ENCODE results near the gene ZNF385D.

ZNF385D gene

DNA sequence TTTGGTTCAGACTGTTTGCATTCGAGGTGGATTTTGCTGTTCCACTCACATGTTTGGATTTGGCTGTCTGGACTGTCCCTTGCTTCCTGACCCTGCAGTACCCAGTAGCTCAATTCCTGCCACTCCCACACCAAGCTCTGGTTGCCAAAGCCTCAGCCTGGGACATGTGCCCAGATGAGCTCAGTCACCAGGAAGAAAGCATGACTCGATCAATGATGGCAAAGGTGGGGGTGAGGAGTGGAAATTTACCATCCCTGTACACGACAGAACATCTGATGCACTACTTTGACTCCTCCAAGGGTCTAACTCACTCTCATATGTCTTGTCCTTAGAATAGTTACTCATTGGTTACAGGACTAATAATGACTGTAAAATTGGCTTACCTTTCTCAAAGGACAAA is 45.2 kb downstream of the ZNF385D start:
- no peak overlapping the region for H2AFZ ChIP-seq (ENCODE audit: low read length)
- H2BK5ac ChIP-seq (ENCODE audit: low read length), result no peak overlapping the region
- H2BK120ac ChIP-seq (ENCODE audit: low read depth, low read length), result no peak overlapping the region
- H3K18ac ChIP-seq (ENCODE audit: low read length), result no peak overlapping the region
- no peaks in the 10 kb centered on the region for H3K79me1 ChIP-seq (ENCODE audit: low read depth, low read length)
- H4K8ac ChIP-seq (ENCODE audit: low read depth, low read length), result no peak overlapping the region
- no peak overlapping the region for H3K4me3 ChIP-seq (ENCODE audit: low read length in 2 of 2)
- no peak overlapping the region for H2BK15ac ChIP-seq (ENCODE audit: low read length)
- H4K91ac ChIP-seq (ENCODE audit: low read depth, low read length, poor library complexity), result no peak overlapping the region
- H3K4ac ChIP-seq (ENCODE audit: low read length), result no peak overlapping the region
- H3K14ac ChIP-seq (ENCODE audit: low read length), result no peak overlapping the region
- no peaks in the 10 kb centered on the region for H3K36me3 ChIP-seq (replicated peaks in 1 of 2; ENCODE audit: control insufficient read depth in 2 of 2, insufficient read depth in 2 of 2, low read length in 2 of 2)
- H3K9ac ChIP-seq (ENCODE audit: low read depth, low read length, poor library complexity), result no peak overlapping the region
- no peak overlapping the region for H3K4me2 ChIP-seq (ENCODE audit: insufficient read depth, low read length, poor library complexity, severe bottlenecking)
- H3K27me3 ChIP-seq (ENCODE audit: control insufficient read depth in 3 of 3, insufficient read depth in 3 of 3, low read depth in 1 of 3, low read length in 3 of 3), result no peaks in the 10 kb centered on the region
- no peak overlapping the region for H2AK5ac ChIP-seq (ENCODE audit: low read depth, low read length)
- WGBS, 2 donors (ENCODE audit: extremely low coverage in 2 of 2, insufficient read length in 2 of 2, insufficient replicate concordance in 1 of 2), result no CpG with 5 or more reads among the region's 3 CpGs
- H3K4me1 ChIP-seq (ENCODE audit: control insufficient read depth in 2 of 2, insufficient read depth in 1 of 2, low read depth in 1 of 2, low read length in 2 of 2), result no peaks in the 10 kb centered on the region
- DNase-seq (ENCODE audit: low spot score), result no peak
- H3K27ac ChIP-seq (replicated peaks; ENCODE audit: low read length), result no peak overlapping the region
- no peak overlapping the region for H2BK12ac ChIP-seq (ENCODE audit: low read length)
- H3K9me3 ChIP-seq (replicated peaks in 1 of 2; ENCODE audit: control insufficient read depth in 2 of 2, insufficient read depth in 1 of 2, low read depth in 1 of 2, low read length in 2 of 2), result no peaks in the 10 kb centered on the region
- H3K23ac ChIP-seq (ENCODE audit: low read depth, low read length, poor library complexity), result no peak overlapping the region

DNA sequence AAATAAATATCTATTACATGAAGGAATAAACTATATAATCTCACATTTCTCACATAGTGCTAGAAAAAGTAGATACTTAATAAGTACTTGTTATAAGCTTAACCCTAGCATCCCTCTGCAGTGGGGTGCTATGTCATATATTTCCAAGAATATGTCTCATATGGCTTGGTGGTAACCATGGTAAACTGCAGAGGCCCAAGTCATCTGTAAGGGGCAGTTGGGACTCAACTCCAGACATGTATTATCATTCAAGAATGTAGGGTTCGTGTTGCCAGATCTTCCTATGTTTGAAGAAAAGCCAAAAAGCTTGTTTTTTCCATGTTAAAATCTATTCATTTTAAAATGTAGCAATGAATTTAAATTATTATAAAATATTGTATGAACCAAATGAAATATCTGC is 46.2 kb downstream of the ZNF385D start:
- Histone ChIP-seq H3K23ac (ENCODE audit: low read depth, low read length, poor library complexity) (no peak overlapping the region), H3K4me3 (ENCODE audit: low read length in 2 of 2) (no peak overlapping the region), H3K27me3 (ENCODE audit: control insufficient read depth in 3 of 3, insufficient read depth in 3 of 3, low read depth in 1 of 3, low read length in 3 of 3) (no peaks in the 10 kb centered on the region), H2AFZ (ENCODE audit: low read length) (no peak overlapping the region), H3K27ac (replicated peaks; ENCODE audit: low read length) (no peak overlapping the region), H3K14ac (ENCODE audit: low read length) (no peak overlapping the region), H3K79me1 (ENCODE audit: low read depth, low read length) (no peaks in the 10 kb centered on the region), H3K9me3 (replicated peaks in 1 of 2; ENCODE audit: control insufficient read depth in 2 of 2, insufficient read depth in 1 of 2, low read depth in 1 of 2, low read length in 2 of 2) (no peaks in the 10 kb centered on the region), H3K4ac (ENCODE audit: low read length) (no peak overlapping the region), H3K36me3 (replicated peaks in 1 of 2; ENCODE audit: control insufficient read depth in 2 of 2, insufficient read depth in 2 of 2, low read length in 2 of 2) (no peaks in the 10 kb centered on the region), H2BK5ac (ENCODE audit: low read length) (no peak overlapping the region), H4K8ac (ENCODE audit: low read depth, low read length) (no peak overlapping the region), H3K4me2 (ENCODE audit: insufficient read depth, low read length, poor library complexity, severe bottlenecking) (no peak overlapping the region), H4K91ac (ENCODE audit: low read depth, low read length, poor library complexity) (no peak overlapping the region), H2BK12ac (ENCODE audit: low read length) (no peak overlapping the region), H2BK15ac (ENCODE audit: low read length) (no peak overlapping the region), H3K4me1 (ENCODE audit: control insufficient read depth in 2 of 2, insufficient read depth in 1 of 2, low read depth in 1 of 2, low read length in 2 of 2) (no peaks in the 10 kb centered on the region), H2BK120ac (ENCODE audit: low read depth, low read length) (no peak overlapping the region), H2AK5ac (ENCODE audit: low read depth, low read length) (no peak overlapping the region), H3K18ac (ENCODE audit: low read length) (no peak overlapping the region), H3K9ac (ENCODE audit: low read depth, low read length, poor library complexity) (no peak overlapping the region)
- no CpG with 5 or more reads among the region's 1 CpG for WGBS, 2 donors (ENCODE audit: extremely low coverage in 2 of 2, insufficient read length in 2 of 2, insufficient replicate concordance in 1 of 2)
- DNase-seq (ENCODE audit: low spot score), result no peak

DNA sequence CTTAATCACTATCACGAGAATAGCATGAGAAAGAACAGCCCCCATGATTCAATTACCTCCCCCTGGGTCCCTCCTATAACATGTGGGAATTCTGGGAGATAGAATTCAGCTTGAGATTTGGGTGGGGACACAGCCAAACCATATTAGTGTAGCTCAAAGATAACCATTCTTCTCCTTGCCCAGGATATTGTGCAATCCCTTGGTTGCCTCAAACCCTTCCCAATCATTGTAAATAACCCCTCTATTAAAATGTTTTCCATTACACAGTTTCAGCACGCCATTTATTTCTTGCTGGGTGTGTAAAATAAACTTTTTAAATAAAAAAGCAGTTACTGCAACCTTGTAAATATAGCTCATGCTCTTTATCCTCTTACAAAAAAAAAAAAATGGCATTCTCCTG is 47.7 kb downstream of the ZNF385D start:
- H3K4me1 ChIP-seq (ENCODE audit: control insufficient read depth in 2 of 2, insufficient read depth in 1 of 2, low read depth in 1 of 2, low read length in 2 of 2), result no peaks in the 10 kb centered on the region
- no peak overlapping the region for H3K4me3 ChIP-seq (ENCODE audit: low read length in 2 of 2)
- H3K27ac ChIP-seq (replicated peaks; ENCODE audit: low read length), result no peak overlapping the region
- H3K79me1 ChIP-seq (ENCODE audit: low read depth, low read length), result no peaks in the 10 kb centered on the region
- no peak overlapping the region for H2BK12ac ChIP-seq (ENCODE audit: low read length)
- no peak for DNase-seq (ENCODE audit: low spot score)
- H3K4me2 ChIP-seq (ENCODE audit: insufficient read depth, low read length, poor library complexity, severe bottlenecking), result no peak overlapping the region
- no peaks in the 10 kb centered on the region for H3K9me3 ChIP-seq (replicated peaks in 1 of 2; ENCODE audit: control insufficient read depth in 2 of 2, insufficient read depth in 1 of 2, low read depth in 1 of 2, low read length in 2 of 2)
- no peak overlapping the region for H2BK15ac ChIP-seq (ENCODE audit: low read length)
- no peak overlapping the region for H3K4ac ChIP-seq (ENCODE audit: low read length)
- H4K91ac ChIP-seq (ENCODE audit: low read depth, low read length, poor library complexity), result no peak overlapping the region
- no peaks in the 10 kb centered on the region for H3K36me3 ChIP-seq (replicated peaks in 1 of 2; ENCODE audit: control insufficient read depth in 2 of 2, insufficient read depth in 2 of 2, low read length in 2 of 2)
- no peak overlapping the region for H4K8ac ChIP-seq (ENCODE audit: low read depth, low read length)
- no peak overlapping the region for H2BK120ac ChIP-seq (ENCODE audit: low read depth, low read length)
- no peak overlapping the region for H3K9ac ChIP-seq (ENCODE audit: low read depth, low read length, poor library complexity)
- H3K18ac ChIP-seq (ENCODE audit: low read length), result no peak overlapping the region
- no peak overlapping the region for H3K23ac ChIP-seq (ENCODE audit: low read depth, low read length, poor library complexity)
- H3K27me3 ChIP-seq (ENCODE audit: control insufficient read depth in 3 of 3, insufficient read depth in 3 of 3, low read depth in 1 of 3, low read length in 3 of 3), result no peaks in the 10 kb centered on the region
- no peak overlapping the region for H2AK5ac ChIP-seq (ENCODE audit: low read depth, low read length)
- H3K14ac ChIP-seq (ENCODE audit: low read length), result no peak overlapping the region
- H2AFZ ChIP-seq (ENCODE audit: low read length), result no peak overlapping the region
- no peak overlapping the region for H2BK5ac ChIP-seq (ENCODE audit: low read length)
- no CpG with 5 or more reads among the region's 2 CpGs for WGBS, 2 donors (ENCODE audit: extremely low coverage in 2 of 2, insufficient read length in 2 of 2, insufficient replicate concordance in 1 of 2)

DNA sequence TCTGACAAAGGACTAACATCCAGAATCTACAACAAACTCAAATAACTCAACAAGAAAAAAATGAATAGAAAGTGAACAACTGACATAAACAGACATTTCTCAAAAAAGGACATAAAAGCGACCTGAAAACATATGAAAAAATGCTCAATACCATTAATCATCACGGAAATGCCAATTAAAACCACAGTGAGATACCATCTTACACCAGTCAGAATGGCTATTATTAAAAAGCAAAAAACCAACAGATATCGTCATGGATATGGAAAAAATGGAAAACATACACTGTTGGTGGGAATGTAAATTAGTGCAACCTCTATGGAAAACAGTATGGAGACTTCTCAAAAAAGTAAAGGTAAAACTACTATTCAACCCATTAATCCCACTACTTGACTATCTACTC is 53.3 kb downstream of the ZNF385D start:
- H2BK120ac ChIP-seq (ENCODE audit: low read depth, low read length), result no peak overlapping the region
- H2BK12ac ChIP-seq (ENCODE audit: low read length), result no peak overlapping the region
- H3K36me3 ChIP-seq (replicated peaks in 1 of 2; ENCODE audit: control insufficient read depth in 2 of 2, insufficient read depth in 2 of 2, low read length in 2 of 2), result no peaks in the 10 kb centered on the region
- no peak overlapping the region for H2BK5ac ChIP-seq (ENCODE audit: low read length)
- H3K4me2 ChIP-seq (ENCODE audit: insufficient read depth, low read length, poor library complexity, severe bottlenecking), result no peak overlapping the region
- no peak overlapping the region for H2AFZ ChIP-seq (ENCODE audit: low read length)
- no peaks in the 10 kb centered on the region for H3K9me3 ChIP-seq (replicated peaks in 1 of 2; ENCODE audit: control insufficient read depth in 2 of 2, insufficient read depth in 1 of 2, low read depth in 1 of 2, low read length in 2 of 2)
- no CpG with 5 or more reads among the region's 3 CpGs for WGBS, 2 donors (ENCODE audit: extremely low coverage in 2 of 2, insufficient read length in 2 of 2, insufficient replicate concordance in 1 of 2)
- H3K18ac ChIP-seq (ENCODE audit: low read length), result no peak overlapping the region
- H4K8ac ChIP-seq (ENCODE audit: low read depth, low read length), result no peak overlapping the region
- no peak overlapping the region for H3K14ac ChIP-seq (ENCODE audit: low read length)
- DNase-seq (ENCODE audit: low spot score), result no peak
- no peak overlapping the region for H4K91ac ChIP-seq (ENCODE audit: low read depth, low read length, poor library complexity)
- no peaks in the 10 kb centered on the region for H3K79me1 ChIP-seq (ENCODE audit: low read depth, low read length)
- H3K9ac ChIP-seq (ENCODE audit: low read depth, low read length, poor library complexity), result no peak overlapping the region
- no peak overlapping the region for H3K23ac ChIP-seq (ENCODE audit: low read depth, low read length, poor library complexity)
- no peaks in the 10 kb centered on the region for H3K27me3 ChIP-seq (ENCODE audit: control insufficient read depth in 3 of 3, insufficient read depth in 3 of 3, low read depth in 1 of 3, low read length in 3 of 3)
- no peak overlapping the region for H3K4me3 ChIP-seq (ENCODE audit: low read length in 2 of 2)
- no peaks in the 10 kb centered on the region for H3K4me1 ChIP-seq (ENCODE audit: control insufficient read depth in 2 of 2, insufficient read depth in 1 of 2, low read depth in 1 of 2, low read length in 2 of 2)
- H2AK5ac ChIP-seq (ENCODE audit: low read depth, low read length), result no peak overlapping the region
- no peak overlapping the region for H3K27ac ChIP-seq (replicated peaks; ENCODE audit: low read length)
- no peak overlapping the region for H2BK15ac ChIP-seq (ENCODE audit: low read length)
- H3K4ac ChIP-seq (ENCODE audit: low read length), result no peak overlapping the region

Data from neuronal stem cell (in vitro differentiated cells).